Keratinocyte (primary cell): ENCODE data around the gene FHIT. TPM values are rescaled to one million over a fixed set of nuclear protein-coding genes. Genes with fewer than 3 reads are reported as not detected.

Source experiments
- DNase-seq: peaks from one replicate; pipeline ENCODE4 v3.0.0-alpha.2; 2011; ENCODE audit warnings: low read depth, missing footprints, low spot score
- FAIRE-seq: peaks from 2 replicates; lab custom pipeline; 2011; peaks lifted over from hg19 to GRCh38; lab: Jason Lieb, UNC
- H2AFZ ChIP-seq: 2 replicates; pipeline ENCODE4 v1.6.0; 2012; ENCODE audit warnings: low read length, control low read depth, inconsistent platforms; ENCODE audit not compliant: control insufficient read depth
- H3K27ac ChIP-seq: 2 replicates; pipeline ENCODE4 v1.5.1; 2011; ENCODE audit warnings: low read length; ENCODE audit not compliant: control insufficient read depth, insufficient read depth
- H3K27me3 ChIP-seq: 3 replicates; pipeline ENCODE4 v1.6.0; 2011; ENCODE audit warnings: low read length; ENCODE audit not compliant: control insufficient read depth, insufficient read depth; ENCODE audit errors: extremely low read depth
- H3K36me3 ChIP-seq, 2 experiments: 2 replicates in 1 of 2; 3 replicates in 1 of 2; pipeline ENCODE4 v1.5.1; 2011; ENCODE audit warnings: low read length in 2 of 2, mild to moderate bottlenecking in 1 of 2; ENCODE audit not compliant: control insufficient read depth in 2 of 2, insufficient read depth in 2 of 2; ENCODE audit errors: extremely low read depth in 1 of 2
- H3K4me1 ChIP-seq: 3 replicates; pipeline ENCODE4 v1.5.1; 2011; ENCODE audit warnings: low read length; ENCODE audit not compliant: control insufficient read depth, insufficient read depth; ENCODE audit errors: extremely low read depth
- H3K4me2 ChIP-seq: 3 replicates; pipeline ENCODE4 v1.6.0; 2011; ENCODE audit warnings: low read depth, low read length; ENCODE audit not compliant: control insufficient read depth, insufficient read depth; ENCODE audit errors: extremely low read depth
- H3K4me3 ChIP-seq, 3 experiments: fragments of 200-600 bp in 1 of 3; sonication (generic) in 1 of 3; 2 replicates in 2 of 3; 3 replicates in 1 of 3; pipeline ENCODE4 v1.5.1; 2011 to 2016; ENCODE audit warnings: low read length in 3 of 3, mild to moderate bottlenecking in 3 of 3, control low read depth in 2 of 3, inconsistent platforms in 1 of 3, low read depth in 1 of 3, mixed read lengths in 1 of 3, mixed run types in 1 of 3, moderate library complexity in 1 of 3; ENCODE audit not compliant: control insufficient read depth in 2 of 3, insufficient read depth in 2 of 3; ENCODE audit errors: extremely low read depth in 1 of 3
- H3K79me2 ChIP-seq: 2 replicates; pipeline ENCODE4 v1.6.0; 2012; ENCODE audit warnings: low read length; ENCODE audit not compliant: control insufficient read depth, insufficient read depth
- H3K9ac ChIP-seq: 3 replicates; pipeline ENCODE4 v1.6.0; 2011; ENCODE audit warnings: low read length; ENCODE audit not compliant: control insufficient read depth, insufficient read depth; ENCODE audit errors: extremely low read depth
- H3K9me1 ChIP-seq: 3 replicates; pipeline ENCODE4 v1.6.0; 2011; ENCODE audit warnings: low read length; ENCODE audit not compliant: control insufficient read depth, insufficient read depth; ENCODE audit errors: extremely low read depth
- H3K9me3 ChIP-seq: 2 replicates; pipeline ENCODE4 v1.5.1; 2012; ENCODE audit warnings: low read depth, low read length; ENCODE audit not compliant: control insufficient read depth
- H4K20me1 ChIP-seq: 3 replicates; pipeline ENCODE4 v1.6.0; 2011; ENCODE audit warnings: low read length; ENCODE audit not compliant: control insufficient read depth, insufficient read depth; ENCODE audit errors: extremely low read depth
- EZH2 ChIP-seq: IDR thresholded peaks from one replicate; pipeline ENCODE4 v1.6.1; 2012; ENCODE audit warnings: inconsistent platforms, mild to moderate bottlenecking, low read length, moderate library complexity
- dilution Hi-C: fragments of 300-500 bp; cut with MboI; formaldehyde crosslinking; loops from one replicate; pipeline ENCODE4 v1.7.0; 2020; ENCODE audit warnings: low sequenced_read_pairs; ENCODE audit not compliant: extremely low pct_ligation_motif_present
- polyA plus RNA-seq, 5 experiments: library from polyadenylated mRNA; depleted of rRNA in 3 of 5; stranded (reverse) in 3 of 5; stranded (forward) in 1 of 5; unstranded in 1 of 5; fragments of >200 nt; gene quantifications; 1 replicate in 1 of 5; 2 replicates in 3 of 5; 3 replicates in 1 of 5; pipeline versions ENCODE4 v1.2.1 to v1.2.3, GENCODE V29; 2011 to 2012; ENCODE audit warnings: missing spikeins in 2 of 5, low read depth in 1 of 5, low replicate concordance in 1 of 5
- TF ChIP-seq, protein P1 (sequence below), 3 experiments: IDR thresholded peaks in 1 of 3; conservative IDR thresholded peaks in 1 of 3; optimal IDR thresholded peaks in 1 of 3; 2 replicates in 2 of 3; 3 replicates in 1 of 3; pipeline versions ENCODE3 to v1.5.1; 2011; ENCODE audit warnings: low read length in 3 of 3, mild to moderate bottlenecking in 3 of 3, moderate library complexity in 2 of 3, control low read depth in 1 of 3, inconsistent platforms in 1 of 3; ENCODE audit not compliant: insufficient read depth in 2 of 3; ENCODE audit errors: extremely low read depth in 1 of 3

Gene FHIT
- polyA plus RNA-seq, 1 donor (not counting 4 experiments of a cell fraction or from before 2014, with no cell fraction given), result 2.2 TPM

DNA sequence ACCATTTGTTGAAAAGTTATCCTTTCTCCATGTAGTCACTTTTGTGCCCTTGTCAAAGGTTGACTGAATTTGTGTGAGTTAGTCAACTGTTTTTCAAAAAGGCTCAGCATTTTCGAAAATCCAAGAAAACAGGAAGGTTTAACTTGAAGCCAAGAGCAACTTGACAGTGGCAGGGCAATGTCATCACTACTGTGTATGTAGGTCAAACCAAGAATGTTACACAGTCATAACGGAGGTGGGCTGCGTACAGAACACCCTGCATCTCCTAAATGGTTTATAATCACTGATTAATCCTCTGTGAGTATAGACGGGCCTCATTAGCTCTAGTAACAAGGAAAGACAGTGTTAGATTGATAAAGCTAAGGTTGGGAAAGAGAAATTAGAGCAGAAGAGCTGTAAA is 1064.9 kb downstream of the FHIT start:
- dilution Hi-C loops, result no loop called here
- Histone ChIP-seq H3K36me3 (no peaks in the 10 kb centered on the region), H3K4me1 (no peaks in the 10 kb centered on the region), H3K27me3 (no peaks in the 10 kb centered on the region), H4K20me1 (no peaks in the 10 kb centered on the region), H3K9ac (no peak overlapping the region), H3K9me3 (no peaks in the 10 kb centered on the region), H3K4me2 (no peak overlapping the region), H2AFZ (no peak overlapping the region), H3K9me1 (no peaks in the 10 kb centered on the region), H3K27ac (no peak overlapping the region), H3K79me2 (no peaks in the 10 kb centered on the region), H3K4me3 (no peak overlapping the region)
- DNase-seq (no peak), FAIRE-seq (no peak)
- TF ChIP-seq, protein P1, sequence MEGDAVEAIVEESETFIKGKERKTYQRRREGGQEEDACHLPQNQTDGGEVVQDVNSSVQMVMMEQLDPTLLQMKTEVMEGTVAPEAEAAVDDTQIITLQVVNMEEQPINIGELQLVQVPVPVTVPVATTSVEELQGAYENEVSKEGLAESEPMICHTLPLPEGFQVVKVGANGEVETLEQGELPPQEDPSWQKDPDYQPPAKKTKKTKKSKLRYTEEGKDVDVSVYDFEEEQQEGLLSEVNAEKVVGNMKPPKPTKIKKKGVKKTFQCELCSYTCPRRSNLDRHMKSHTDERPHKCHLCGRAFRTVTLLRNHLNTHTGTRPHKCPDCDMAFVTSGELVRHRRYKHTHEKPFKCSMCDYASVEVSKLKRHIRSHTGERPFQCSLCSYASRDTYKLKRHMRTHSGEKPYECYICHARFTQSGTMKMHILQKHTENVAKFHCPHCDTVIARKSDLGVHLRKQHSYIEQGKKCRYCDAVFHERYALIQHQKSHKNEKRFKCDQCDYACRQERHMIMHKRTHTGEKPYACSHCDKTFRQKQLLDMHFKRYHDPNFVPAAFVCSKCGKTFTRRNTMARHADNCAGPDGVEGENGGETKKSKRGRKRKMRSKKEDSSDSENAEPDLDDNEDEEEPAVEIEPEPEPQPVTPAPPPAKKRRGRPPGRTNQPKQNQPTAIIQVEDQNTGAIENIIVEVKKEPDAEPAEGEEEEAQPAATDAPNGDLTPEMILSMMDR (optimal IDR thresholded peaks at IDR 0.05 in 1 of 3, IDR thresholded peaks at IDR 0.05 in 1 of 3, conservative IDR thresholded peaks at IDR 0.05 in 1 of 3; ENCODE audit: extremely low read depth in 1 of 3, insufficient read depth in 2 of 3, low read length in 3 of 3), result no peak
- no peak for TF ChIP-seq EZH2

- H3K9me1 ChIP-seq, result no peaks in the 10 kb centered on the region
- no peak for FAIRE-seq
- dilution Hi-C loops, result no loop called here
Observed at GRCh38 chr3:60185161-60185560, 1066.1 kb downstream of the FHIT start.

More at GRCh38 chr3:60185161-60185560, 1066.1 kb downstream of the FHIT start:
- DNase-seq, result no peak
- H3K36me3 ChIP-seq, result no peaks in the 10 kb centered on the region
- TF ChIP-seq, protein P1 (optimal IDR thresholded peaks at IDR 0.05 in 1 of 3, IDR thresholded peaks at IDR 0.05 in 1 of 3, conservative IDR thresholded peaks at IDR 0.05 in 1 of 3; ENCODE audit: extremely low read depth in 1 of 3, insufficient read depth in 2 of 3, low read length in 3 of 3), result no peak
- no peak for TF ChIP-seq EZH2
- H2AFZ ChIP-seq, result no peak overlapping the region
- H3K9ac ChIP-seq, result no peak overlapping the region
- H3K4me2 ChIP-seq, result no peak overlapping the region
- H3K4me3 ChIP-seq, result no peak overlapping the region
- H3K9me3 ChIP-seq, result no peaks in the 10 kb centered on the region
- no peaks in the 10 kb centered on the region for H3K27me3 ChIP-seq
- no peak overlapping the region for H3K27ac ChIP-seq
- no peaks in the 10 kb centered on the region for H3K4me1 ChIP-seq
- H4K20me1 ChIP-seq, result no peaks in the 10 kb centered on the region
- H3K79me2 ChIP-seq, result no peaks in the 10 kb centered on the region
